ENCODE measurements around the gene LRRC59. TPM values are rescaled to one million over a fixed set of nuclear protein-coding genes. Genes with fewer than 3 reads are reported as not detected.
"Not testable (repeated sequence)": the region's sequence is repeated elsewhere in the genome, so short reads cannot be mapped to it uniquely, and the experiment has no call there.

Gene LRRC59
- total RNA-seq, 1 experiment from 2014 or later: 137 TPM

- no peak for DNase-seq (ENCODE audit: low spot score)
These were observed 50.0 kb downstream of the LRRC59 start for GRCh38 chr17:50347117-50347893.

- DNase-seq (ENCODE audit: low spot score): no peak
These were observed 50.8 kb downstream of the LRRC59 start for GRCh38 chr17:50346313-50347116.

- peak; percentile 73 for DNase-seq (ENCODE audit: low spot score)
These were observed 51.7 kb downstream of the LRRC59 start, which contains the start of gene XYLT2 for GRCh38 chr17:50345432-50346312. Gene XYLT2, plus strand, starts transcription at chr17:50346126. Its CDS starts 15 bp downstream, at chr17:50346141.

GRCh38 chr17:50344731-50345365, 52.5 kb downstream of the LRRC59 start:
- peak; percentile 29 for DNase-seq (ENCODE audit: low spot score)

- DNase-seq (ENCODE audit: low spot score): no peak
These were observed 57.9 kb downstream of the LRRC59 start for GRCh38 chr17:50339381-50339780.

- no peak for DNase-seq (ENCODE audit: low spot score)
These were observed 58.7 kb downstream of the LRRC59 start for GRCh38 chr17:50338645-50339044.

- DNase-seq (ENCODE audit: low spot score): no peak
These were observed 59.4 kb downstream of the LRRC59 start for GRCh38 chr17:50337956-50338355.

GRCh38 chr17:50333291-50334057, 63.8 kb downstream of the LRRC59 start:
- not testable (repeated sequence) for DNase-seq (ENCODE audit: low spot score)

- no peak for DNase-seq (ENCODE audit: low spot score)
These were observed 65.1 kb downstream of the LRRC59 start for GRCh38 chr17:50332196-50332595.

Small RNA genes within 50 kb of the gene (small RNA-seq; reads per million reads assigned to genes)
- not detected for gene RF00019

Other genes starting within 250 kb of the LRRC59 start
- gene PPP1R9B, start 246.8 kb downstream of the LRRC59 start, total RNA-seq (2014; rRNA removed; shearing (Covaris generic)): 38.7 and 54.6 TPM in 2 replicates
- not detected in 2 replicates for gene SGCA, start 231.5 kb downstream of the LRRC59 start, total RNA-seq (2014; rRNA removed; shearing (Covaris generic))
- gene COL1A1, start 195.9 kb downstream of the LRRC59 start, total RNA-seq (2014; rRNA removed; shearing (Covaris generic)): 0.38 and 0.83 TPM in 2 replicates
- gene TMEM92, start 123.1 kb downstream of the LRRC59 start, total RNA-seq (2014; rRNA removed; shearing (Covaris generic)): 5.9 and 17.8 TPM in 2 replicates
- gene XYLT2, start 51.4 kb downstream of the LRRC59 start, total RNA-seq (2014; rRNA removed; shearing (Covaris generic)): 34.6 and 40.0 TPM in 2 replicates
- 71.2 and 120 TPM in 2 replicates for gene MRPL27, start 24.3 kb downstream of the LRRC59 start, total RNA-seq (2014; rRNA removed; shearing (Covaris generic))
- 7.5 and 11.8 TPM in 2 replicates for gene EME1, start 24.3 kb downstream of the LRRC59 start, total RNA-seq (2014; rRNA removed; shearing (Covaris generic))
- gene ACSF2, start 28.7 kb upstream of the LRRC59 start, total RNA-seq (2014; rRNA removed; shearing (Covaris generic)): 60.0 and 66.2 TPM in 2 replicates
- not detected in 2 replicates for gene CHAD, start 71.4 kb upstream of the LRRC59 start, total RNA-seq (2014; rRNA removed; shearing (Covaris generic))
- 27.9 and 30.9 TPM in 2 replicates for gene RSAD1, start 81.3 kb upstream of the LRRC59 start, total RNA-seq (2014; rRNA removed; shearing (Covaris generic))
- not detected in 2 replicates for gene MYCBPAP, start 110.9 kb upstream of the LRRC59 start, total RNA-seq (2014; rRNA removed; shearing (Covaris generic))
- 25.6 and 25.8 TPM in 2 replicates for gene EPN3, start 135.2 kb upstream of the LRRC59 start, total RNA-seq (2014; rRNA removed; shearing (Covaris generic))
- 37.5 and 44.9 TPM in 2 replicates for gene SPATA20, start 149.7 kb upstream of the LRRC59 start, total RNA-seq (2014; rRNA removed; shearing (Covaris generic))
- gene CACNA1G, start 163.2 kb upstream of the LRRC59 start, total RNA-seq (2014; rRNA removed; shearing (Covaris generic)): 0.05 and 0.57 TPM in 2 replicates
- 286 and 313 TPM in 2 replicates for gene ABCC3, start 237.4 kb upstream of the LRRC59 start, total RNA-seq (2014; rRNA removed; shearing (Covaris generic))

Data from HT-29 (cell line).